BLaER1 (cell line): ENCODE data around the gene CLDN11.
A peak's percentile ranks its signal among the peaks of the same experiment; 100 is the strongest.

ENCODE experiments used
- H3K27ac ChIP-seq: shearing (Covaris generic); formaldehyde crosslinking; 2 replicates; pipeline ENCODE4 v1.8.1; 2022
- H3K27me3 ChIP-seq: shearing (Covaris generic); formaldehyde crosslinking; 2 replicates; pipeline ENCODE4 v1.8.1; 2022
- H3K36me3 ChIP-seq: shearing (Covaris generic); formaldehyde crosslinking; 2 replicates; pipeline ENCODE4 v1.8.1; 2022
- H3K4me1 ChIP-seq: shearing (Covaris generic); formaldehyde crosslinking; 2 replicates; pipeline ENCODE4 v1.8.1; 2022
- H3K4me2 ChIP-seq: shearing (Covaris generic); formaldehyde crosslinking; 2 replicates; pipeline ENCODE4 v1.8.1; 2022
- H3K4me3 ChIP-seq: shearing (Covaris generic); formaldehyde crosslinking; 2 replicates; pipeline ENCODE4 v1.8.1; 2022
- H3K9ac ChIP-seq: shearing (Covaris generic); formaldehyde crosslinking; 2 replicates; pipeline ENCODE4 v1.8.1; 2022
- H3K9me3 ChIP-seq: shearing (Covaris generic); formaldehyde crosslinking; 2 replicates; pipeline ENCODE4 v1.8.1; 2022
- H4K20me1 ChIP-seq: shearing (Covaris generic); formaldehyde crosslinking; 2 replicates; pipeline ENCODE4 v1.8.1; 2022
- Cebpa-rat ChIP-seq: shearing (Covaris generic); IDR thresholded peaks from 2 replicates; pipeline ENCODE4 v1.8.1; 2022

CLDN11 gene

GRCh38 chr3:170418422-170419398 is at the start of gene CLDN11:
CLDN11 (plus strand) TSS chr3:170418868; CDS start chr3:170419067, 199 bp downstream.
- Histone ChIP-seq H3K9me3 (peaks cover 21% of the 10 kb centered on the region), H3K4me2 (peak within 1 kb of the TSS; percentile 67), H3K4me3 (peak within 1 kb of the TSS; percentile 50), H3K27me3 (peaks cover 40% of the 10 kb centered on the region), H3K36me3 (no peaks in the 10 kb centered on the region), H3K27ac (no peak within 1 kb of the TSS), H3K9ac (no peak within 1 kb of the TSS), H3K4me1 (peaks cover 16% of the 10 kb centered on the region; the same call in 1 of the 2 replicates), H4K20me1 (peaks cover 17% of the 10 kb centered on the region; the same call in 1 of the 2 replicates)
- no peak for TF ChIP-seq Cebpa-rat

- Histone ChIP-seq H3K36me3 (peaks cover 26% of the 10 kb centered on the region), H3K27me3 (no peaks in the 10 kb centered on the region), H3K4me2 (no peak overlapping the region), H3K4me3 (no peak overlapping the region), H3K4me1 (peaks cover 9% of the 10 kb centered on the region), H4K20me1 (peaks cover 68% of the 10 kb centered on the region; the same call in 1 of the 2 replicates), H3K27ac (no peak overlapping the region), H3K9ac (no peak overlapping the region), H3K9me3 (peaks cover 11% of the 10 kb centered on the region; the same call in 1 of the 2 replicates)
- TF ChIP-seq Cebpa-rat, result no peak
These were observed 49.7 kb upstream of the CLDN11 start for GRCh38 chr3:170368921-170369320.

- Histone ChIP-seq H3K4me1 (peaks cover 9% of the 10 kb centered on the region), H3K27me3 (no peaks in the 10 kb centered on the region), H3K4me3 (no peak overlapping the region), H3K36me3 (peaks cover 9% of the 10 kb centered on the region), H3K27ac (no peak overlapping the region), H3K9me3 (no peaks in the 10 kb centered on the region), H3K4me2 (no peak overlapping the region), H4K20me1 (peaks cover 88% of the 10 kb centered on the region), H3K9ac (no peak overlapping the region)
- TF ChIP-seq Cebpa-rat, result no peak
These were observed 46.3 kb upstream of the CLDN11 start for GRCh38 chr3:170372190-170372879.

- no peak overlapping the region for H3K27ac ChIP-seq
- peaks cover 85% of the 10 kb centered on the region for H3K36me3 ChIP-seq
- H3K4me2 ChIP-seq, result no peak overlapping the region
- H3K9me3 ChIP-seq, result peaks cover 28% of the 10 kb centered on the region
- no peak overlapping the region for H3K4me3 ChIP-seq
- no peak overlapping the region for H3K9ac ChIP-seq
- TF ChIP-seq Cebpa-rat, result no peak
- H4K20me1 ChIP-seq, result peaks cover 37% of the 10 kb centered on the region; the same call in 1 of the 2 replicates
- H3K27me3 ChIP-seq, result no peaks in the 10 kb centered on the region
- H3K4me1 ChIP-seq, result no peaks in the 10 kb centered on the region
These were observed 35.1 kb upstream of the CLDN11 start for GRCh38 chr3:170383567-170383966.

- Histone ChIP-seq H3K27me3 (no peaks in the 10 kb centered on the region), H3K27ac (no peak overlapping the region), H3K4me1 (no peaks in the 10 kb centered on the region), H4K20me1 (peaks cover 17% of the 10 kb centered on the region; the same call in 1 of the 2 replicates), H3K4me3 (no peak overlapping the region), H3K9ac (no peak overlapping the region), H3K36me3 (peaks cover 86% of the 10 kb centered on the region), H3K4me2 (no peak overlapping the region), H3K9me3 (peaks cover 31% of the 10 kb centered on the region)
- no peak for TF ChIP-seq Cebpa-rat
These were observed 32.2 kb upstream of the CLDN11 start for GRCh38 chr3:170386468-170386867.

- H3K4me2 ChIP-seq, result no peak overlapping the region
- H3K27ac ChIP-seq, result no peak overlapping the region
- no peak overlapping the region for H3K9ac ChIP-seq
- H3K9me3 ChIP-seq, result peaks cover 31% of the 10 kb centered on the region
- no peaks in the 10 kb centered on the region for H3K27me3 ChIP-seq
- no peak for TF ChIP-seq Cebpa-rat
- no peaks in the 10 kb centered on the region for H3K4me1 ChIP-seq
- peaks cover 85% of the 10 kb centered on the region for H3K36me3 ChIP-seq
- peaks cover 21% of the 10 kb centered on the region for H4K20me1 ChIP-seq
- H3K4me3 ChIP-seq, result no peak overlapping the region
These were observed 30.7 kb upstream of the CLDN11 start for GRCh38 chr3:170387950-170388349.

GRCh38 chr3:170391108-170391507 is 27.6 kb upstream of the CLDN11 start:
- Histone ChIP-seq H3K4me3 (no peak overlapping the region), H4K20me1 (peaks cover 16% of the 10 kb centered on the region), H3K4me2 (no peak overlapping the region), H3K9ac (no peak overlapping the region), H3K27me3 (no peaks in the 10 kb centered on the region), H3K4me1 (no peaks in the 10 kb centered on the region), H3K9me3 (peaks cover 26% of the 10 kb centered on the region), H3K36me3 (peaks cover 58% of the 10 kb centered on the region), H3K27ac (no peak overlapping the region)
- no peak for TF ChIP-seq Cebpa-rat

GRCh38 chr3:170397685-170398084 is 21.0 kb upstream of the CLDN11 start:
- no peaks in the 10 kb centered on the region for H3K9me3 ChIP-seq
- H3K9ac ChIP-seq, result no peak overlapping the region
- peaks cover 8% of the 10 kb centered on the region; the same call in 1 of the 2 replicates for H4K20me1 ChIP-seq
- H3K27ac ChIP-seq, result no peak overlapping the region
- no peak for TF ChIP-seq Cebpa-rat
- H3K4me3 ChIP-seq, result no peak overlapping the region
- H3K4me1 ChIP-seq, result peaks cover 6% of the 10 kb centered on the region; the same call in 1 of the 2 replicates
- 0 out of 2 replicates have a peak, but pooled peaks cover 12% of the 10 kb centered on the region for H3K36me3 ChIP-seq
- H3K27me3 ChIP-seq, result no peaks in the 10 kb centered on the region
- no peak overlapping the region for H3K4me2 ChIP-seq

- Histone ChIP-seq H3K27me3 (no peaks in the 10 kb centered on the region), H3K4me3 (no peak overlapping the region), H3K9ac (no peak overlapping the region), H3K27ac (no peak overlapping the region), H4K20me1 (no peaks in the 10 kb centered on the region), H3K4me2 (no peak overlapping the region), H3K9me3 (no peaks in the 10 kb centered on the region), H3K36me3 (no peaks in the 10 kb centered on the region), H3K4me1 (peaks cover 2% of the 10 kb centered on the region; the same call in 1 of the 2 replicates)
- TF ChIP-seq Cebpa-rat, result no peak
These were observed 13.6 kb upstream of the CLDN11 start for GRCh38 chr3:170405101-170405500.
